Activated T-helper 1 cell treated with anti-CD3 and anti-CD28 coated beads, Interleukin-12 subunit alpha, Interleukin-12 subunit beta, Interleukin-2, Interleukin-4 antibody, amounts not matched to agents 30 ng/mL and 10 ng/mL and 1 ng/mL, durations not matched to agents 14 hours and 24 hours and 36 hours (primary cell): Measurements from ENCODE around the gene MLH3. TPM values are rescaled to one million over a fixed set of nuclear protein-coding genes. Genes with fewer than 3 reads are reported as not detected.

ENCODE experiments used
- DNase-seq: peaks from one replicate; pipeline ENCODE4 v3.0.0; 2021; ENCODE audit warnings: low spot score
- H3K27ac Mint-ChIP-seq: one replicate; pipeline ENCODE4 v1.8.0; 2021; ENCODE audit warnings: mild to moderate bottlenecking, mixed read lengths
- H3K27me3 Mint-ChIP-seq: one replicate; pipeline ENCODE4 v1.8.0; 2022; ENCODE audit warnings: mild to moderate bottlenecking, moderate library complexity, mixed read lengths; ENCODE audit not compliant: insufficient read depth
- H3K36me3 Mint-ChIP-seq: one replicate; pipeline ENCODE4 v1.8.0; 2021; ENCODE audit warnings: low read depth, mixed read lengths
- H3K4me1 Mint-ChIP-seq: one replicate; pipeline ENCODE4 v1.8.0; 2021; ENCODE audit warnings: low read depth, mixed read lengths
- H3K4me3 Mint-ChIP-seq: one replicate; pipeline ENCODE4 v1.8.0; 2021; ENCODE audit warnings: mild to moderate bottlenecking, moderate library complexity, mixed read lengths
- H3K9me3 Mint-ChIP-seq: one replicate; pipeline ENCODE4 v1.8.0; 2021; ENCODE audit warnings: mixed read lengths
- intact Hi-C: fragments of 100-400 bp; cut with micrococcal nuclease; formaldehyde crosslinking; loops from one replicate; pipeline ENCODE4 v1.15.1; 2024
- total RNA-seq: library from RNA; stranded (reverse); gene quantifications from 2 replicates; pipeline ENCODE4 v1.2.3, GENCODE V29; 2022

Gene MLH3
- total RNA-seq, 1 donor from 2014 or later, result 28.3 TPM

DNA sequence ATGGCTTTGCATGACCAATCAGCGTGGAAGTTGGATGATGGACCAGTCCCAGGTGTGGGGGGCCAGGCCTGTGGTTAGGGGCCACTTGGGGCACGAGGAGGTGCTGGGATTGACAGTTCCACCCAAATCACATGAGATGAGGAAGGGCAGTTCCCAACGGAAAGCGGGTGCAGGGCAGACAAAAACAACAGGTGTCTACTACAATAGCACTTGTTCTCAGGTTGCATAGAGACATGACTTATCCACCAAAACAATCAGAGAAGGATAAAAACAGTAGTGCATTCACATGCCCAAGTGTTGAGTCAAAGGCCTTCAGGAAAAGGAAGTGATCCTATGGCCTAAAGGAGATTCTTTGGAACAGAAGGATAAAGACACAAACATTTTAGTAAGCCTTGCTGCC, 63.1 kb downstream of the MLH3 start:
- DNase-seq, result no peak
- no peak overlapping the region for H3K4me3 Mint-ChIP-seq
- no peaks in the 10 kb centered on the region for H3K9me3 Mint-ChIP-seq
- H3K27ac Mint-ChIP-seq, result no peak overlapping the region
- intact Hi-C loops, result no loop called here
- no peaks in the 10 kb centered on the region for H3K4me1 Mint-ChIP-seq
- peaks cover 15% of the 10 kb centered on the region for H3K27me3 Mint-ChIP-seq
- no peaks in the 10 kb centered on the region for H3K36me3 Mint-ChIP-seq

DNA sequence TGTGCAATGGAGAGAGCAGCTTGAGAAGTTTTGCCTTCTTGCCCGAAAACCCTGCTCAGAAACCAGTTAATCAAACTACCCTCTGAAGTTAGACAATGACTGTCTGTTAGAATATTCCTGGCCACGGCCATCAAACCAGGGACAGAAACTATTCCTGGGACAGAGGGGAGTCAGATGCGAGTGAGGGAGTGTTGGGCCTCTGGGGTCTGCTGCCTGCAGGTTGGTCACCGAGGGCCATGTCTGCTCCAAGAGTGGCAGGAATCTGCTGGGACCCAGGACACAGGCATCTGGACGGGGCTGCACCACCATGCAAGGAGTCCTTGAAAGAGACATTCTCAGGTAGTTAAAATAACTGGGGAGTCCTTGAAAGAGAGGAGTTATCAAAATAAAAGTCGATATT, 65.5 kb downstream of the MLH3 start:
- Mint-ChIP-seq H3K36me3 (no peaks in the 10 kb centered on the region), H3K9me3 (no peaks in the 10 kb centered on the region), H3K27me3 (peaks cover 9% of the 10 kb centered on the region), H3K27ac (no peak overlapping the region), H3K4me3 (no peak overlapping the region), H3K4me1 (no peaks in the 10 kb centered on the region)
- intact Hi-C loops, result no loop called here
- no peak for DNase-seq

GRCh38 chr14:74985028-74985310, 66.3 kb downstream of the MLH3 start:
- H3K4me1 Mint-ChIP-seq, result no peaks in the 10 kb centered on the region
- H3K27me3 Mint-ChIP-seq, result peaks cover 3% of the 10 kb centered on the region
- H3K9me3 Mint-ChIP-seq, result no peaks in the 10 kb centered on the region
- H3K36me3 Mint-ChIP-seq, result no peaks in the 10 kb centered on the region
- no peak for DNase-seq
- H3K4me3 Mint-ChIP-seq, result no peak overlapping the region
- intact Hi-C loops, result no loop called here
- no peak overlapping the region for H3K27ac Mint-ChIP-seq

- H3K27ac Mint-ChIP-seq, result no peak overlapping the region
- no peaks in the 10 kb centered on the region for H3K36me3 Mint-ChIP-seq
- no peaks in the 10 kb centered on the region for H3K4me1 Mint-ChIP-seq
- H3K27me3 Mint-ChIP-seq, result peaks cover 3% of the 10 kb centered on the region
- DNase-seq, result no peak
- H3K4me3 Mint-ChIP-seq, result no peak overlapping the region
- H3K9me3 Mint-ChIP-seq, result no peaks in the 10 kb centered on the region
- intact Hi-C loops, result no loop called here
Measured at GRCh38 chr14:74984236-74985027, 66.8 kb downstream of the MLH3 start.

DNA sequence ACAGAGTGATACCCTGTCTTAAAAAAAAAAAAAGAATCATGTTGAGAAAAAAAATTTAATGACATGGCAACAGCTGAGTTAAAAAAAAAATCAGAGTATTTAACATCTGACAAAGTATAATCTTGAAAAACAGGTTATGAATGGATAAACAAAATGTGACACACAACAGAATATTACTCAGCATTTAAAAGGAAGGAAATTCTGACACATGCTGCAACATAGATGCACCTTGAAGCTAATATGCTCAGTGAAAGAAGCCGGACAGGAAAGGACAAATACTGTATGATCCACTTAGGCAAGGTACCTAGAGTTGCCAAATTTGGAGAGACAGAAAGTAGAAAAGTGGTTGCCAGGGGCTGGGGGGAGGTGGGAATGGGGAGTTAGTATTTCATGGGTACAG, 67.9 kb downstream of the MLH3 start:
- Mint-ChIP-seq H3K4me3 (no peak overlapping the region), H3K36me3 (no peaks in the 10 kb centered on the region), H3K27me3 (no peaks in the 10 kb centered on the region), H3K4me1 (no peaks in the 10 kb centered on the region), H3K27ac (no peak overlapping the region), H3K9me3 (no peaks in the 10 kb centered on the region)
- intact Hi-C loops, result no loop called here
- no peak for DNase-seq

DNA sequence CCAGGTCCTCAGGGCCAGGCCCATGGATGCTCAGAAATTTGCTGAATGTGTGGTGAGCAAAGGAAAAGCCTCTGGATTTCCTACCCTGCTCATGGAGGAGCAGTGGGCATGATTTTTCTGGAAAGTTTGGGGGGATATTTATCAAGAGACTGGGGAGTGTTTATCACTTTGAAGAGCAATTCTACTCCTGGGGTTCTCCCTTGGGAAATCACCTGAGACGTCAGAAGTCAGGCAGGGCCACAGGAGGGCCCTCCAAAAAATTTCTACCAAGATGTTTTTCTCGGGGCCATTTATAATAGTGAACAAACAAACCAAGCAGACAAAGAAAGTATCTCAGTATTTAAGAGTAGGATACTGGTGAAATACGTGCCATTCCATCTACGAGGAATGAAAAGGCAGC, 68.6 kb downstream of the MLH3 start:
- Mint-ChIP-seq H3K36me3 (no peaks in the 10 kb centered on the region), H3K9me3 (no peaks in the 10 kb centered on the region), H3K4me1 (no peaks in the 10 kb centered on the region), H3K4me3 (no peak overlapping the region), H3K27me3 (no peaks in the 10 kb centered on the region), H3K27ac (no peak overlapping the region)
- intact Hi-C loops, result no loop called here
- DNase-seq, result no peak

- intact Hi-C loops, result no loop called here
- no peak overlapping the region for H3K27ac Mint-ChIP-seq
- DNase-seq, result no peak
- no peaks in the 10 kb centered on the region for H3K36me3 Mint-ChIP-seq
- no peaks in the 10 kb centered on the region for H3K4me1 Mint-ChIP-seq
- no peak overlapping the region for H3K4me3 Mint-ChIP-seq
- H3K27me3 Mint-ChIP-seq, result no peaks in the 10 kb centered on the region
- H3K9me3 Mint-ChIP-seq, result no peaks in the 10 kb centered on the region
Measured at GRCh38 chr14:74981833-74982232, 69.4 kb downstream of the MLH3 start.

GRCh38 chr14:74981462-74981782, 69.8 kb downstream of the MLH3 start:
- Mint-ChIP-seq H3K36me3 (no peaks in the 10 kb centered on the region), H3K4me3 (no peak overlapping the region), H3K27me3 (no peaks in the 10 kb centered on the region), H3K9me3 (no peaks in the 10 kb centered on the region), H3K4me1 (no peaks in the 10 kb centered on the region), H3K27ac (no peak overlapping the region)
- no peak for DNase-seq
- intact Hi-C loops, result no loop called here

DNA sequence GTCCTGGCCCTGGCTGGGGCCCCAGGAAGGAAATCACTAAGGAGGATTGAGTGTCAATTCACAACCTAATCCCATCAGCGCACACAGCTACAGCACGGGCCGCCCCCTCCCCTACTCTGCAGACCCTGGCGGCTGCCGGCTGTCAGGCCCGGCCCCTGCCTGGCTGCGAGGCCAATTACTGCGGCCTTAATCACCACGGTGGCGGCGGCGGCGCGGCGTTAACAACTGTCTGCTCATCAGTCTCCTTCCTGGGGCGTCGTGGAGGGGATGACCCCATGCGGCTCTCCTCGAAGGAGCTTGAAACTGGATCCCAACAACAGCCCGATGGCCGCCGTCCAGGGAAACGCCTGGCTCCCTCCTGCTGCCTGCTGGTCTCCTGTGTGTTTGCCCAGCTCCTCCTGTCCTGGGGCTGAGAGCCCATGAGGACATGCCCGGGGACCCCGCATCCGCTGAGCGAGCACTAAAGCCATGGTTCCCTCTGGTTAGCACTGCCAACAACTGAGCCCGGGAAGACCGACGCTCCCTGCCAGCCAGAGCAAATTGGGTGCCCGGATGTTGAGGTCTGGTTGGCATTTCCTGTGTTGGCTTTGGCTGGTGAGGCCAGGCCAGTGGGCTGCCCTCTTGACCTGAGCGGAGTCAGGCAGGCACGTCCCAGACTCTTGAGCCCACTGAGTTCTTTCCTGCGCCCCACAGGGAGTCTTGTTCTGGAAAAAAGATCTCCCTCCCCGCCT, 70.4 kb downstream of the MLH3 start:
- no peak for DNase-seq
- H3K4me1 Mint-ChIP-seq, result no peaks in the 10 kb centered on the region
- no peaks in the 10 kb centered on the region for H3K27me3 Mint-ChIP-seq
- H3K4me3 Mint-ChIP-seq, result no peak overlapping the region
- intact Hi-C loops, result no loop called here
- no peak overlapping the region for H3K27ac Mint-ChIP-seq
- H3K9me3 Mint-ChIP-seq, result no peaks in the 10 kb centered on the region
- H3K36me3 Mint-ChIP-seq, result no peaks in the 10 kb centered on the region

- H3K27ac Mint-ChIP-seq, result no peak overlapping the region
- intact Hi-C loops, result no loop called here
- H3K4me1 Mint-ChIP-seq, result no peaks in the 10 kb centered on the region
- no peaks in the 10 kb centered on the region for H3K36me3 Mint-ChIP-seq
- no peaks in the 10 kb centered on the region for H3K9me3 Mint-ChIP-seq
- no peaks in the 10 kb centered on the region for H3K27me3 Mint-ChIP-seq
- DNase-seq, result no peak
- H3K4me3 Mint-ChIP-seq, result no peak overlapping the region
Measured at GRCh38 chr14:74980398-74980730, 70.9 kb downstream of the MLH3 start.

- intact Hi-C loops, result no loop called here
- no peaks in the 10 kb centered on the region for H3K36me3 Mint-ChIP-seq
- H3K4me1 Mint-ChIP-seq, result no peaks in the 10 kb centered on the region
- no peaks in the 10 kb centered on the region for H3K9me3 Mint-ChIP-seq
- H3K27me3 Mint-ChIP-seq, result no peaks in the 10 kb centered on the region
- DNase-seq, result no peak
- no peak overlapping the region for H3K27ac Mint-ChIP-seq
- H3K4me3 Mint-ChIP-seq, result no peak overlapping the region
Measured at GRCh38 chr14:74979442-74980397, 71.5 kb downstream of the MLH3 start.

DNA sequence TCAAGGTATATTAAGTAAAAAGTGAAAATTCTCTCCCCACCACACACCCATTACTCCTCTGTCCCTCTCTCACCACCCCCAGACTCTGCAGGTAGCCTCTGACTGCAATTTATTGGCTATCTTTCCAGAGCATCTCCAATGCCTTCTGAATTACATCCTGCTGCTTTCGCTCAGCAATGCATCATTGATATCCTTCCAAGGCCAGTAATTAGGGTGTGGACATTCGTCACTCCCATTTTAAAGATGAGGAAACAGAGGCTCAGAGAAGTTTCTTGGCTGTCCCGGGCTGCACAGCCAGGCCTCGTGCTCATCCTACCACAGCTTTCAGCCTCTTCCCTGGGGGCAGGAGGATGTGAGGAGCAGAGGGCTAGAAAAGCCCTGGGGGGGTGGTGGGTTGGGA, 72.2 kb downstream of the MLH3 start:
- no peak overlapping the region for H3K4me3 Mint-ChIP-seq
- no peaks in the 10 kb centered on the region for H3K27me3 Mint-ChIP-seq
- intact Hi-C loops, result no loop called here
- H3K36me3 Mint-ChIP-seq, result no peaks in the 10 kb centered on the region
- no peaks in the 10 kb centered on the region for H3K9me3 Mint-ChIP-seq
- H3K4me1 Mint-ChIP-seq, result no peaks in the 10 kb centered on the region
- no peak for DNase-seq
- H3K27ac Mint-ChIP-seq, result no peak overlapping the region

DNA sequence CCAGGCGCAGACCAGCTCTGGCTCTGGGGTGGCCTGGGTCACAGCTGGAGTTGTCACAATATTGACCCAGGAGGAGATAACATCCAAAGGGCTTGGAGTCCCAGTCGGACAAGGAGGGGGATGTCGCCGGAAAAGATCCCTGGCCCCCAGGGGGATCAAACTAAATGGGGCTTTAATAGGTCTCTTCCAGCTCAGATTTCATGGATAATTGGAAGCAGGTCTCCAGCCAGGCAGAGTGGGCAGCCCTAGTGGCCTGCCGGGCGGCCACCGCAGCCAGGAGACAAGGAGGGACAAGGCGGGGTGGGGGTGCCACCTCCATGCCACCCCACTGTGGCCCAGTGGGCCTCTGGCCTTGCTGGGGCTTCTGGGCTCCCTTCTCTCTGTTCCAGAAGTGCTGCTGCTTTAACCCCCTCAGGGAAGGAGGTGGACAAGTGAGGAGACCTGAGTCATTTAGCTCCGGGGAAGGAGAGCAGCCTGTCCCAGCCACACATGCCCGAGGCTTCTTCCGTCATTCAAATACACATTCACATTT, 72.8 kb downstream of the MLH3 start:
- intact Hi-C loops, result no loop called here
- DNase-seq, result no peak
- H3K9me3 Mint-ChIP-seq, result no peaks in the 10 kb centered on the region
- H3K27ac Mint-ChIP-seq, result no peak overlapping the region
- no peaks in the 10 kb centered on the region for H3K27me3 Mint-ChIP-seq
- H3K4me1 Mint-ChIP-seq, result no peaks in the 10 kb centered on the region
- no peak overlapping the region for H3K4me3 Mint-ChIP-seq
- no peaks in the 10 kb centered on the region for H3K36me3 Mint-ChIP-seq
